IPS-NIHi7 (cell line): ENCODE results near the gene GRAMD1B.
"Not testable (repeated sequence)": the region's sequence is repeated elsewhere in the genome, so short reads cannot be mapped to it uniquely, and the experiment has no call there.

Experiments
- DNase-seq: peaks from one replicate; pipeline ENCODE4 v3.0.0; 2012; ENCODE audit warnings: mixed read lengths; ENCODE audit errors: extremely low spot score

GRAMD1B gene

DNA sequence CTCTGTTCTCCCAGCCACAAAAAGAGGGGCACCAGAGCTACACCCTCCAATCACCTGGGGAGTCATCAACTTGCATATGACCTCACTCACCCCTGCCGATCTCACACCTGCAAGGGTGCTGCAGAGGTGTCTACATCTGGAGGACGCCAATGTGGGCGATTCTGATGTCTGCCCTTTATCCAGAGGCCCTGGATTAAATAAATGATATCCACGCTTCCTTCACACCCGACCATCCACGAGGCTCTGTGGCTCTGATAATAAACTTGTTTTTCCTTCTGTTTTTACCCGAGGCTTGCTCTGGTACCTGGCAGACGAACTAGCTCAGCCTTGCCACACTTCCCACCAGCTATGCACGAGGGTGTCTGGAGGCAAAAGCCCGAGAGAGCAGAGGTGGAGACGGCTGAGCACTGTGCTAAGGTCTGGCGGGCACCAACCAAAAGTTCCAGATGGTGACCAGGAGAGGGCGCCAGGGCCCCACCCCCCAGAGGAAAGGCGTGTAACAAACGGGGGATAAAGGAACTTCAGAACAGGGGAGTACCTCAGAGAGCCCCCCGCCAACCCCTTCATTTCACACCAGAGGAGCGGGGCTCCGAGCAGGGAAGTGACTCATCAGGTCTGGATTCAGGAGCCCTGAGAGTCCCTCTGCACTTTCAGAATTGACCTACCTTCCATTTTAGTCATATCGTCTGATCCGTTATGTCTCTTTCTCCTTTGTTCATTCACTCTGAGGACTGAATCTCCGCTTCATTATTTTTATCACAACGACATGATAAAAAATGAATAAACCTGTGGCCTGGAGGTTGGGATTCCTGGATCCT, 210.8 kb downstream of the GRAMD1B start:
- peak; percentile 86 for DNase-seq

DNA sequence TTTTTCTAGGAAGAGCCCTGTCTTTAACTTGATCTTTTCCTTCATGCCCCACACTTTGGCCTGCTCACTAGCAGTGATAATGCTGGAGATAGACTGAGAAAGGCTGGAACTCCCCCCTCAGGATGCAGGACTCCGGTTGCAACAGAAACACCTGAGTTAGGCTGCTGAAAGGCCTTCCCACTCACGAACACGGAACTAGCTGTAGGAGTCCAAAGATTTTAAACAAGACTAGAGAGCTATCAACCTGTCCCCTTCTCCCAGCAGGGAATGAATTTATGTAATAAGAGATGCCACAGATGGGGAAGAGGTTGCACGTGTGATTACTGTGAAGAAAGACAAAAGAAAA, 211.4 kb downstream of the GRAMD1B start:
- DNase-seq, result no peak

DNA sequence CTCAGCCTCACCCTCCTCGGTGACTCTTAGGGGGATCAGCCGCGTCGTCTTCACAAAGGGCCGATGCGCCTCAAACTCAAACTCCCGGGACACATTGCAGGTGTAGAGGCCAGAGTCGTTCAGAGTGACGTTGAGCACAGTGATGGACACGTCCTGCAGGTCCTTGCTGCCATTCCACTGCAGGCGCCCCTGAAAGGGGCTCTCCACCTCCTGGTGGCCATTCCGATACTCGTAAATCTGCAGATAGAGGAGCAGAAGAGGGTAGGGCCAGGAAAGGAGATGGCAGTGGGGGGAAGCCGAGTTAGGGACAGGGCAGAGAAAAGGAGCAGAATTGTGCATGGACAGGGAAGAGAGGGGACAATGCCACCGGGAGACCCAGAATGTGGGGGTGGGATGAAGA, 212.4 kb downstream of the GRAMD1B start:
- no peak for DNase-seq

DNA sequence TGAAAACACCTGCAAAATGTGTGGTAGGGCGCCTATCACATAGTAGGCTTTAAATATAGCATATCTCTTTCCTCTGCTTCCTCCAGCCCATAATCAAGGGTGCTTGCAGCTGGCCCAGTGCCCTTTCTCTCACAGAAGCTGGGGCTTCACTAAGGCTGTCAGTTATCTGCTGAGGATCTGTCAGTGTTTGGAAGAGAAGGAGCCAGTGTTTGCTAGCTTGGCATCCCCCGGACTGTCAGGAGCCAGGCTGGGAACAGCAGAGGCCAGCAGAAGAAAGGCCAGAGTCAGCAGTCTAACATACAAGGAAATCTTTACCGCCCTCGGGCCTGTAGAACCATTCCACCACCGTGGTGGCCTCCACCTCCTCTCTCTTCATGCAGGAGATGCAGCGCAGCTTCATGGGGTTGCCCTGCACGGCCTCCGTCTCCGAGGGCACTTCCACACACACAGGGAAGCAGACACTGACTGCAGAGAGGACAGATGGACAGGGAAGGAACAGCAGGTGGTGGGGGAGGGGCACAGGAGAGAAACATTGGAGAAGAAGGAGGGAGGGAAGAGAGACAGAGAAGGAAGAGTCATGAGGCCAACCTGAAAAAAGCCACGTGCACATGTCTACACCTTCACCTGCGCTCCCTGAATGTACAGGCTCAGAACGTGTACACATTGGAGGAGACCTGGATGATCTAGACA, 215.4 kb downstream of the GRAMD1B start:
- no peak for DNase-seq

DNA sequence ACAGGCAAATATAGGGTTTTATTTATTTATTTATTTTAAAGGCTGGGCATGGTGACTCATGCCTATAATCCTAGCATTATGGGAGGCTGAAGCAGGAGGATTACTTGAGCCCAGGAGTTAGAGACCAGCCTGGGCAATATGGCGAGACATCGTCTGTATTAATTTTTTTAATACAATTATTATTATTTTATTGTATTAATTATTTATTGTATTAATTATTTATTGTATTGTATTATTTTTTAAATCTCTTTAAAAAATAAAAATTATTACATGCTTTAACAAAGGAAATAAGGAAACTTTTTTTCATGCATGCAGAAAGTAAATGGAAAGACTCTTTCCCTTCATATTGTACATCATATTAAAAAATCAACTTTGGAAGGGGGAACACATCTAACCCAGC, 220.8 kb downstream of the GRAMD1B start:
- DNase-seq, result no peak

DNA sequence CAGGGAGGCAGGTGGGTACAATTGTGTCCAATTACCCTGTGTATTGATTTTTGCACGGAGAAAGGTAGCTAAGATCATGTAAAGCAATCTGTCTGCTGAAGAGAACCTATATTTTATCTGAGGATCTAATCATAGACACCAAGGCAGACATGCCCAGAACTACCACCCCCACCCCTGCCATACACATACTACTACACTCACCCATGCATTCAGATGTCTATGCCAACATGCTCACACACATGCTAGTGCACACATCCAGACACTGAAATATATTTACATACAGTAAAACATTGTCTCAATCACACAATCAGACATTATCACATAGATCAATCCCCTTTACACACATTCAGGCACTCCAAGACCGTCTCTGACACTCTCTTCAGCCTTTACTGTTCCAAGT, 222.5 kb downstream of the GRAMD1B start:
- DNase-seq, result no peak

DNA sequence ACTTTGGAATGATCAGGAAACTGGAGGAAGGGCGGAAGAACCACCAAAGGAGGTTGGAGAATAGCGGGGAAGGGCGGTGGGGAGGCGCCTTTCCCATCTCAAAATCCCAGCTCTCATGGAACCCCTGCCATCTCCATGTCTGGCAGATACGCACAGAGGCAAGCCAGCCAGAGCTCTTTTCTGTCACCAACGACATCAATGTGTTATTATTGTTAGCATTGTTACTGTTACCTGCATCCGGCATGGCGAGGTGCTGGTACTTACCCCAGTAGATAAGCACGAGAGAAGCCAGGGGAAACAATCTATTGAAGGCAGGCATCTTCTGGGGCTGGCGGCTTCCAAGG, 223.4 kb downstream of the GRAMD1B start:
- DNase-seq, result no peak

DNA sequence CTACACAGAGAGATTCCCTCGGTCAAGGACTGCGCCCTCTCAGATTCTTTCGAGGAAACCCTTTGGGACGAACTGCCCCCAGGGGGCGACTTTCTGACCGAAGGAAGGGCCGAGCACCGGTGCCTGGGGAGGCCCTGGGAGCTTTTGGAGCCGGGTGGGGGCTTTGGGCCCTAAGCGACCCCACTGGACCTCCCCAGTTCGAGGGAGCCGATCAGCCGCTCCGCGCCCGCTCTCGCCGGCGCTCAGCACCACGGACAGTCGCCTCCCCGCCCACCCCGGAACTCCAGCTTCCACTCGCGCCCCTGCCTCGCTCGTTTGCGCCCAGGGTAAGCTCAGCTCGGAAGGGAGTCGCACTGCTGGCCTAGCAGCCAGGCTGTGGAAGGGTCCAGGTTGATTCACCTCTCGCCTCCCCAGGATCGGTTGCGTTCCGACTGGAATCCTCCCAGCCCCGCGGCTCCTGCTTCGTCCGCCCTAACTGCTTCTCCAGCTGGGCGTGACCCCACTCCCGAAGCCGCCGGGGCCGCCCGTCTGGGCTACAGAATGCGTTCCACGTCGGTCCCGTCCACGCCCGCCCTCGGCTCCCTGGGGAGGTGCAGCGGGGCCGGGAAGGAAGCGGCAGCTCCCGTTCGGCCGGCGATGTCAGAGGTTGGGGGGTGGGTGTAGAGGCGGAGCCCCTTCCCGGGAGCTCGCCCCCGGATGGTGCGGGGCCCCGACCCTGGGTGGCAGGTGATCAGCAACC, 223.9 kb downstream of the GRAMD1B start:
- DNase-seq, result peak; percentile 71

DNA sequence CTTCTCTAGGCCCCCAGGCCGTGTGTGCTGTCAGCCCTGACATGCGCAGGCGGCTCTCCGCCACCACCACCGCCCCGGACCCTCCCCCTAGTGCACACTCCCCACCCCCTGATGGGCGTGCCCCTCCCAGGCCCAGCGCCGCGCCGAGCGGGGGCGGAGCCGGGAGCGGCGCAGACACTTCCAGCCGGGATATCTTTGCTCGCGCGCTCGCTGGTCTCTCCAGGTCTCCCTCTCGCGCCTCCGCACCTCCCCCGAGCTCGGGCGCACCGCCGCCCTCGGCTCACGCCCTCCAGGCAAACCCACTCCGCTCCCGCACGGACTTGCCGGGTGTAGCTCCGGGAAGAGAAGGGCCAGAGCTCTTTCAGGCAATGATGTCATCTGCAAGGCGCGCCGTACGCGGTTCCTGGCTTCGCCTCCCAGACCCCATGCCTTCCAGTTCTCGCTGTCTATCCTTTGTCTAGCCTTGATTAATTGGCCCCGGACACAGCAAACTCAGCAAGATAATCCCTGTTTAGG, 224.6 kb downstream of the GRAMD1B start, which contains the start of gene SCN3B:
SCN3B (minus strand) TSS at position 59 of the 516 bp plus-strand sequence. CDS start 823 bp downstream, outside the sequence.
- DNase-seq, result peak; percentile 96

DNA sequence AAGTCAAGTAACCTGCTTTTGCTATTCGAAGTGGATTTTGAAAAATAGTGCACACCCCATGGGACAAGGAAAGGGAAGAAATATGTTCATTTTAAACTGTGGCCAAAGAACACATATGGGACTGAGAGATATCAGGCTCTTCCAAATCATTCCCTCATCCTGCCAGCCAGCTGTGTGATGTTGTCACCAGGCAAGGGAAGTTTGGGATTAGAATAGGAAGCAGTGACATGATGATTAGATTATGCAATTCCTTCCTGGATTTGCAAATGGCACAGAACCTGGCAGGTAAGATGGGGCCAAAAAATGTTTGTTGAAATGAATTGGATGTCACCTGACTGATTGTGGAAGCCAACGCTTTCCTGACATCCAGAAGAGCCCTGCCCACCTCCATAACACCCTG, 229.2 kb downstream of the GRAMD1B start:
- no peak for DNase-seq

DNA sequence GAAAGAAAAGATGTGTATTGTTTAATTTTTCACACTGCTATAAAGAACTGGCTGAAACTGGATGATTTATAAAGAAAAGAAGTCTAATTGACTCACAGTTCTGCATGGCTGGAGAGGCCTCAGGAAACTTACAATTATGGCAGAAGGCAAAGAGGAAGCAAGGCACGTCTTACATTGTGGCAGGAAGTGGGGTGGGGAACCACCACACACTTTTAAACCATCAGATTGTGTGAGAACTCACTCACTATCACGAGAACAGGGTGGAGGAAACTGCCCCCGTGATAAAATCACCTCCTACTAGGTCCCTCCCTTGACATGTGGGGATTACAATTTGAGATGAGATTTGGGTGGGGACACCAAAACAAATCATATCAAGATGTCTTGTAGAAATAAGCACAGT, 229.9 kb downstream of the GRAMD1B start:
- DNase-seq, result not testable (repeated sequence)

DNA sequence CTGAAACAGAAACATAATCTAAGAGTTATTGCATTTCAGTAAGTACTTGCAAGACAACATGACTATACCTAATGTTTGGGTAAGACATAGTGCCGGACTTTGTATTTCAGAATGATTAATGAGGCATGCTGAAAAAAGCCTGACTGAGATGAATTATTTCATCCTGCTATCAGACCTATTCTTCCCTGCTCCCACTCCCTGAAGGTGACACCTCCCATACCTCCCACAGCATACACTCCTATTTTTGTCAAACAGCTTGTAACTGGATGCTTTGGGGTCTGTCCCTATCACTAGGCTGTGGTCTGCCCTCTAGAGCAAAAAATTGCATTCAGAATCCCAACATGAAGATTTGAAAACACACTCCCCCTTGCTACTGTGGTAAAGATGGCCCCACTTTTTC, 235.2 kb downstream of the GRAMD1B start:
- DNase-seq, result no peak

DNA sequence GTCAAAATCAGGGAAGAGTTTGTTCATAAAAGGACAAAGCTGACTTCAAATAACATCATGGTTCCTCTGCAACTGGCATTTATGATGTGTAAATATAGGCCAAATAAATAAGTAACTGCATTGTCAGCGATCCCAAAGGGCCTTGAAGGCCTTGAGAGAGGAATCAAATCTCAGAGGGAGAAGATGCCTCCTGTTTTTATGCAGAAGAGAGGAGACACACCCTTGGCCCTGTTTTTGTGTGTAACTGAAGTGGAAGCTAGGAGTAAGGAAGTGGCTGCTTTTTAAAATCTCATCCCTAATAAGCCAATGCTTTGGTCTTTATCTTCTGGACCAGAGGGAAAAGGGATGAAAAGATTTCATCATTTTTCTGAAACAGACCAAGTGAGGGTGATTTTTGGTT, 240.0 kb downstream of the GRAMD1B start:
- DNase-seq, result no peak

DNA sequence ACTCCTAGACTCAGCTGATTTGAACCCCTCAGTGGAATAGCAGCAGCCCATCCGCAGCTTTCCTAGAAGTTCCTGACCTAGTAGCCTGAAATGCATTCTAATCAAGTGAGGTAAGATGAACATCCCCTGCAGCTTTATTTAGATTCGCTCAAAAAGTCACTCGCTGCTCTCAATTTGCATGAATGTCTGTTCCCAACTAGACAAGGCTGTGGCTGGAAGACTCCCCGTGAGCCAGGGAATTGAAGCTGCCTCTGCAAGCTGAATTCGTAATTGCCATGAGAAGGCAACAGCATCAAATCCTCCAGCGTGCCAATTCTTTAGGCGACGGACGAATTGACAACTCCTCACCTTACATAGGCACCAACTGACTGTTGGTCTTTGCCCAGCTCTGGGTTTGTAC, 241.5 kb downstream of the GRAMD1B start:
- no peak for DNase-seq

DNA sequence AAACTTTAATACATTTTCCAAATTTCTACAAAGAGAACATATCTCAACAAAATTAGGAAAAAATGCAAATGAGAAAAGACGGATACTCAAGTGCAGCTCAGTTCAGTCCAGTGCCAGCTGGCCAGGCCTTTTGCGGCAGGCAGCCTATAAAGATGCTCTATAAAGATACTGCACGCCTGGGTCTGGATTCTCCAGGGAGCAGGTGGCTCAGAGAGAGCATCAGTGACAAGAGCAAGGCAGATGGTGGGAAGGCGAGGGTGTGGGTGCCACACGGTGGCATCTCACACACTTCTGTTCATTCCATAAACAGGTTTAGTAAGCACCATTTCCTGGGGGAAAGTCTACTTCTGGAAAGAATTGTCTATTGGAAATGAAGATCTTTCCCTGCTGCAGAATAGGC, 242.5 kb downstream of the GRAMD1B start:
- no peak for DNase-seq

DNA sequence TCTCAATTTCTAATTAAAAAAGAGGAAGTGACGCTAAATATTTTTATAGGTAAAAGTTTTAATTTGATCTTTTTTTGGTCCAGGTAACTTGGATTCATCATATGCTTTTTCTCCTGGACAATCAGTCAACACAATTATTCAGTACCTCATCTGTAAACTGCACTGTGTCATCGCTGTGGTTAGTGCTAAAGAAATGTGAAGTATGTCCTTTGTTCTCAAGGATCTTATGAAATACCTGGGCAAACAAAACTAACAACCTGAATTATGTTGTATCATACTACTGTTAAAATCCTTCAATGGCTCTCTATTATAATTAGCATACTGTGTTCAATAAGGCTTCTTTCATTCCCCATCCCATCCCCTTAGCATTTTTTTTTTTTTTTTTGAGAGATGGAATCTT, 244.2 kb downstream of the GRAMD1B start:
- no peak for DNase-seq
